Hepatocyte (in vitro differentiated cells): ENCODE measurements around the gene USH1C. TPM values are rescaled to one million over a fixed set of nuclear protein-coding genes. Genes with fewer than 3 reads are reported as not detected.

Experiments
- DNase-seq: peaks from one replicate; pipeline ENCODE4 v3.0.0-alpha.2; 2016; ENCODE audit warnings: low spot score
- H2AFZ ChIP-seq: fragments of 200-600 bp; sonication (generic); 2 replicates; pipeline ENCODE4 v1.6.0; 2016; ENCODE audit warnings: antibody characterized with exemption, mild to moderate bottlenecking
- H3K27ac ChIP-seq: fragments of 200-600 bp; sonication (generic); 2 replicates; pipeline ENCODE4 v1.5.1; 2016; ENCODE audit warnings: mild to moderate bottlenecking
- H3K27me3 ChIP-seq: fragments of 200-600 bp; sonication (generic); 2 replicates; pipeline ENCODE4 v1.6.1; 2016
- H3K36me3 ChIP-seq: fragments of 200-600 bp; sonication (generic); replicated peaks from 2 replicates; pipeline ENCODE4 v1.5.1; 2016; ENCODE audit warnings: low read depth; ENCODE audit not compliant: insufficient read depth
- H3K4me1 ChIP-seq: fragments of 200-600 bp; sonication (generic); 2 replicates; pipeline ENCODE4 v1.5.1; 2016; ENCODE audit warnings: mild to moderate bottlenecking, moderate library complexity; ENCODE audit not compliant: insufficient read depth
- H3K4me2 ChIP-seq: fragments of 200-600 bp; sonication (generic); 2 replicates; pipeline ENCODE4 v1.6.0; 2016
- H3K4me3 ChIP-seq: fragments of 200-600 bp; sonication (generic); 2 replicates; pipeline ENCODE4 v1.5.1; 2016; ENCODE audit warnings: mild to moderate bottlenecking
- H3K79me2 ChIP-seq: fragments of 200-600 bp; sonication (generic); 2 replicates; pipeline ENCODE4 v1.6.0; 2017; ENCODE audit warnings: mild to moderate bottlenecking
- H3K9me2 ChIP-seq: fragments of 200-600 bp; sonication (generic); replicated peaks from 2 replicates; pipeline ENCODE4 v1.6.0; 2017; ENCODE audit warnings: mild to moderate bottlenecking; ENCODE audit not compliant: insufficient read depth
- H3K9me3 ChIP-seq: fragments of 200-600 bp; sonication (generic); 2 replicates; pipeline ENCODE4 v1.5.1; 2016; ENCODE audit warnings: low read depth, mild to moderate bottlenecking
- H4K20me1 ChIP-seq: fragments of 200-600 bp; sonication (generic); 2 replicates; pipeline ENCODE4 v1.6.0; 2016; ENCODE audit warnings: mild to moderate bottlenecking; ENCODE audit not compliant: insufficient read depth, poor library complexity, severe bottlenecking
- CTCF ChIP-seq: fragments of 200-600 bp; sonication (generic); IDR thresholded peaks from 2 replicates; pipeline ENCODE4 v1.5.1; 2016; ENCODE audit warnings: antibody characterized with exemption, mild to moderate bottlenecking; ENCODE audit not compliant: poor library complexity
- EZH2 ChIP-seq: fragments of 200-600 bp; sonication (generic); IDR thresholded peaks from 2 replicates; pipeline ENCODE4 v1.6.1; 2016; ENCODE audit warnings: antibody characterized with exemption, mild to moderate bottlenecking, borderline replicate concordance
- EZH2phosphoT487 ChIP-seq: fragments of 200-600 bp; sonication (generic); IDR thresholded peaks from one replicate; pipeline ENCODE4 v1.6.1; 2018; ENCODE audit warnings: antibody characterized with exemption, mild to moderate bottlenecking, low read depth, moderate library complexity; ENCODE audit not compliant: unreplicated experiment, severe bottlenecking
- WGBS: methylation state at CpG from one replicate; pipeline ENCODE4 v1.1.6; 2016; ENCODE audit warnings: low lambda C conversion rate; ENCODE audit errors: missing lambda C conversion rate; 5-methylcytosine and 5-hydroxymethylcytosine counted together
- polyA plus RNA-seq: library from polyadenylated mRNA; unstranded; fragments of >200 nt; fragmentation: Nextera tagmentation; extraction: Ambion mirVana; gene quantifications from 2 replicates; pipeline ENCODE4 v1.2.1, GENCODE V29; 2016
- total RNA-seq: library from RNA; depleted of rRNA; stranded (reverse); fragments of >200 nt; gene quantifications from 2 replicates; pipeline ENCODE4 v1.2.3, GENCODE V29; 2014

Gene USH1C
- total and polyA plus RNA-seq, 2 experiments from 2014 or later, result 54.3 to 60.6 TPM

GRCh38 chr11:17445240-17445795, 98.9 kb downstream of the USH1C start:
- no peaks in the 10 kb centered on the region for H3K27me3 ChIP-seq
- WGBS, result 79% methylated on average over 5 of the region's 5 CpGs

DNA sequence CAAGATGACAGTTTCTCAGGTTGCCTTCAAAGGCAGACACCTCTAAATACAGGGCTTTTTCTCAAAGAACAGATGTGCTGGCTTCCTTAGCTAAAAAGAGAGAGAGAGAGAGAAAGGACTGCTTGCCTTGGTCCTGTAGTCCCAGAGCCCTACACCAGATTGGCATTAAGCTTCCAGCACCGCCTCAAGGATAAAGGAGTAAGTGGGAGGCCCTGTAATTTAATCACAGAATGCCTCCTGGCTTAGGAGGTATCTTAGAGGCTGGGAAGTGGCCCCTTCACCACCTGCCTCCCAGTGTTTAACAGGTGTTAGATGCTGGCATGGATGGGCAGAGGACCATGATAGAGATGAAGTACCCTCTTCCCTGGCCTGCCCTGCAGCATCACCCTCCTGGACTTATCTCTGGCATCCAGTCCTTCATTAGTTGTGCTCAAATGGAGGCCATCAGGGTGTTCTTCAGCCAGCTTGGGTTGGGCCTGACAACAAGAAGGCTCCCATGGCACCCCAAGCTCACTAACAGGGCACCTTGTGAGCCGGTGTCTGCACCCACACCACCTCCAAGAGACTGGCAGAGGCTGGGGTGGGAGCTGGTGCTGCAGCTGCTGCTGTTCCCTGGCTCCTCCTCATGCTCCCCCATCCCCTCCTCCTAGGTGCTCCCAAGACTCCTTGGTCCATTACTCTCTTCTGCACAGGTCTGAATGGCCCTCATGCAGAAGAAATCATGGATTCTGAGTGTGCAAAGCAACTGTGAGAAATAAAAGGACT, 100.1 kb downstream of the USH1C start:
- H3K27ac ChIP-seq, result no peak overlapping the region
- H3K27me3 ChIP-seq, result no peaks in the 10 kb centered on the region

More at GRCh38 chr11:17445240-17445795, 98.9 kb downstream of the USH1C start:
- Histone ChIP-seq H3K9me2 (no peaks in the 10 kb centered on the region), H3K4me3 (no peak overlapping the region), H3K79me2 (no peaks in the 10 kb centered on the region), H3K4me1 (no peaks in the 10 kb centered on the region), H3K9me3 (no peaks in the 10 kb centered on the region), H3K27ac (no peak overlapping the region), H2AFZ (no peak overlapping the region), H3K36me3 (no peaks in the 10 kb centered on the region), H3K4me2 (no peak overlapping the region), H4K20me1 (no peaks in the 10 kb centered on the region)
- no peak for DNase-seq
- TF ChIP-seq EZH2 (no peak), CTCF (no peak), EZH2phosphoT487 (no peak)

More for the DNA sequence above, 100.1 kb downstream of the USH1C start:
- Histone ChIP-seq H3K4me3 (no peak overlapping the region), H3K9me3 (no peaks in the 10 kb centered on the region), H4K20me1 (no peaks in the 10 kb centered on the region), H2AFZ (no peak overlapping the region), H3K9me2 (no peaks in the 10 kb centered on the region), H3K36me3 (no peaks in the 10 kb centered on the region), H3K4me1 (no peaks in the 10 kb centered on the region), H3K4me2 (no peak overlapping the region), H3K79me2 (no peaks in the 10 kb centered on the region)
- no peak for DNase-seq
- 93% methylated on average over 2 of the region's 2 CpGs for WGBS
- TF ChIP-seq CTCF, result no peak

Other genes with a start within 250 kb of the USH1C start
- 13.8 and 15.2 TPM in 2 replicates for gene NCR3LG1, start 192.6 kb downstream of the USH1C start, total RNA-seq
- gene NCR3LG1, start 192.6 kb downstream of the USH1C start, polyA plus RNA-seq, result 3.1 and 3.7 TPM in 2 replicates
- gene KCNJ11, start 155.8 kb downstream of the USH1C start, total RNA-seq, result 2.5 and 10.5 TPM in 2 replicates
- gene KCNJ11, start 155.8 kb downstream of the USH1C start, polyA plus RNA-seq, result 0.31 and 1.6 TPM in 2 replicates
- 0.88 and 2.2 TPM in 2 replicates for gene ABCC8, start 67.6 kb downstream of the USH1C start, total RNA-seq
- gene ABCC8, start 67.6 kb downstream of the USH1C start, polyA plus RNA-seq, result 0.89 TPM in 1 of 2 replicates, not detected in the other
- gene OTOG, start 2.8 kb upstream of the USH1C start, total RNA-seq, result 0.16 and 0.27 TPM in 2 replicates
- gene OTOG, start 2.8 kb upstream of the USH1C start, polyA plus RNA-seq, result 0.06 and 2.0 TPM in 2 replicates
- not detected in 2 replicates for gene MYOD1, start 175.2 kb upstream of the USH1C start, total RNA-seq
- not detected in 2 replicates for gene MYOD1, start 175.2 kb upstream of the USH1C start, polyA plus RNA-seq
- gene KCNC1, start 190.4 kb upstream of the USH1C start, total RNA-seq, result 0.08 and 0.20 TPM in 2 replicates
- 0.01 and 0.66 TPM in 2 replicates for gene KCNC1, start 190.4 kb upstream of the USH1C start, polyA plus RNA-seq